ENCODE measurements around the gene TATDN3.

Gene TATDN3

GRCh38 chr1:212864201-212864600 is 72.5 kb downstream of the TATDN3 start:
- H3K4me1 Mint-ChIP-seq (ENCODE audit: low read depth): peaks cover 8% of the 10 kb centered on the region
- H3K27ac Mint-ChIP-seq: no peak overlapping the region

More at GRCh38 chr1:212864201-212864600, 72.5 kb downstream of the TATDN3 start:
- H3K36me3 Mint-ChIP-seq (ENCODE audit: low read depth): peaks cover 10% of the 10 kb centered on the region
- H3K9me3 Mint-ChIP-seq: no peaks in the 10 kb centered on the region
- no peak overlapping the region for H3K4me3 Mint-ChIP-seq
- no peaks in the 10 kb centered on the region for H3K27me3 Mint-ChIP-seq (ENCODE audit: low read depth)

Measured in T-helper 1 cell treated with Interleukin-12 subunit alpha and Interleukin-12 subunit beta and Interleukin-4 antibody, amounts not matched to agents 30 μg/mL and 1 μg/mL, for 36 hours (primary cell).